ENCODE measurements around the gene FNBP1. TPM values are rescaled to one million over a fixed set of nuclear protein-coding genes. Genes with fewer than 3 reads are reported as not detected.

FNBP1 gene
- polyA plus RNA-seq, 3 donors: 40.9 to 53.7 (median 47.7) TPM

GRCh38 chr9:129879991-129880653 is 162.9 kb downstream of the FNBP1 start:
- no peak for DNase-seq

GRCh38 chr9:129879103-129879699 is 163.8 kb downstream of the FNBP1 start:
- DNase-seq: no peak

- DNase-seq: no peak
These were observed 164.7 kb downstream of the FNBP1 start for GRCh38 chr9:129878291-129878690.

- DNase-seq: no peak
These were observed 166.2 kb downstream of the FNBP1 start for GRCh38 chr9:129876815-129877214.

GRCh38 chr9:129875687-129876395 is 167.1 kb downstream of the FNBP1 start:
- DNase-seq: no peak

- DNase-seq: no peak
These were observed 167.8 kb downstream of the FNBP1 start for GRCh38 chr9:129875181-129875611.

GRCh38 chr9:129874261-129875101 is 168.5 kb downstream of the FNBP1 start:
- no peak for DNase-seq

- no peak for DNase-seq
These were observed 169.3 kb downstream of the FNBP1 start for GRCh38 chr9:129873563-129874190.

- peak; percentile 68 for DNase-seq
These were observed 171.9 kb downstream of the FNBP1 start for GRCh38 chr9:129871046-129871445.

- DNase-seq: no peak
These were observed 173.1 kb downstream of the FNBP1 start for GRCh38 chr9:129869585-129870501.

- no peak for DNase-seq
These were observed 174.0 kb downstream of the FNBP1 start for GRCh38 chr9:129868872-129869486.

GRCh38 chr9:129868023-129868871 is 174.7 kb downstream of the FNBP1 start:
- DNase-seq: no peak

- DNase-seq: no peak
These were observed 175.6 kb downstream of the FNBP1 start for GRCh38 chr9:129867136-129868022.

GRCh38 chr9:129866394-129867135 is 176.4 kb downstream of the FNBP1 start:
- DNase-seq: no peak

GRCh38 chr9:129865668-129866320 is 177.2 kb downstream of the FNBP1 start:
- DNase-seq: no peak

GRCh38 chr9:129864991-129865647 is 177.9 kb downstream of the FNBP1 start:
- DNase-seq: no peak
